Uterus (tissue), 2 donors: Measurements from ENCODE around the gene GALNT12.

ENCODE experiments used
- CTCF ChIP-seq, 4 experiments: fragments of 200-600 bp in 2 of 4; fragments of 450-650 bp in 2 of 4; sonication (generic) in 2 of 4; IDR thresholded peaks; one replicate each; pipeline ENCODE4 v1.5.1; 2016 to 2019; ENCODE audit warnings: antibody characterized with exemption in 4 of 4, mild to moderate bottlenecking in 2 of 4, moderate library complexity in 1 of 4
- POLR2A ChIP-seq, 2 donors: fragments of 450-650 bp; IDR thresholded peaks; one replicate each; pipeline ENCODE4 v1.6.1; 2016; ENCODE audit warnings: antibody characterized with exemption in 2 of 2, mild to moderate bottlenecking in 1 of 2, moderate library complexity in 1 of 2

- TF ChIP-seq CTCF (IDR thresholded peaks at IDR 0.05) (no peak), POLR2A (IDR thresholded peaks at IDR 0.05) (no peak)
Measured at GRCh38 chr9:98862936-98863335, 55.5 kb downstream of the GALNT12 start.
